Measurements from ENCODE around the gene TNFSF10.

The TNFSF10 gene

DNA sequence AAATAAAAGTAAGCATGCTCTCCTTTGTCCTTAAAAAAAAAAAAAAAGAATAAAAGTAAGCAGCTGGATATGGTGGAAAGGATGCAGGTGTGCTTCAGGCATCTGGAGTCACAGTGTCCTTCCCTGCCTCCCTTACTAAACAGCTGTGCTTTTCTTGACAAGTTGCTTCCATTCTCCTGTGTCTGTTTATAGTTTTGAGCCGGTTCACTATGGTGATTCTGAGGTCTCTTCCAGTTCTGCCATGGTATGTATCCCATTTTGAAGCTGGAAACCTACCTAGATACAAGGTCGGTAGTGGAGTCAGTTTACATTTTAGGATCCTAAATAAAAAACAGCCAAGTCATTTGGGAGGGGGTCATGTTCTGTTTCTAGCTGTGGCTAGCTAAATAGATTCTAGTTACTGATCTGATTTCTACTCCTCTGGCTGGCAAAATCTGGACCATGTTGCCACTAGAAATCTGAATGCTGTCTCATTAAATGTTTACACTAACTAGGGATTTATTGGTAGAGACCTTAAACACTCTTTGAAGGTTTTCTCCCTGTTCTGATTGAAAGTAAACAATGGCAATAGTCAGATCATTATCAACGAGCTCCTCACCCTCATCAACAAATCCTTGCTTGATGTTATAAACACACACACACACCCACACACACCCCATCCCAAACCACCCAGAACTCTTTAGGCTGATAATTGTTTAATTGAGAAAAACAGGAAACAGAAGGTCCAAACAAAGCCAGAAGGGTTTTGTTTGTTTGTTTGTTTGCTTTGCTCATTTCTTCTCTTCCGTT lies 7.9 kb downstream of the TNFSF10 start:
- no peak for DNase-seq

DNA sequence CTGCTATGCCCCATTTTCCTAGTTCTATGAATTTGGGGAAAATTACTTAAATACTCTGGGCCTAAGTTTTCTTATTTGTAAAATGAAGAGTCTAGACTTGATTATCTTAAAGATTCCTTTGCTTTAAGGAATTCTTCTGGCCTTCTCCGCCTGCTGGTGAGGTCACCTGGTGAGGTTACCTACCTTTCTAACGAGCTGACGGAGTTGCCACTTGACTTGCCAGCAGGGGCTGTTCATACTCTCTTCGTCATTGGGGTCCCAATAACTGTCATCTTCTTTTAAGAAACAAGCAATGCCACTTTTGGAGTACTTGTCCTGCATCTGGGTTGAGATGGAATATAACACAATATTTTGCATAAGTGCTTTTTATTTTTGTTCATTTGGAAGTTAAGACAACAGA lies 8.6 kb downstream of the TNFSF10 start:
- DNase-seq: no peak

DNA sequence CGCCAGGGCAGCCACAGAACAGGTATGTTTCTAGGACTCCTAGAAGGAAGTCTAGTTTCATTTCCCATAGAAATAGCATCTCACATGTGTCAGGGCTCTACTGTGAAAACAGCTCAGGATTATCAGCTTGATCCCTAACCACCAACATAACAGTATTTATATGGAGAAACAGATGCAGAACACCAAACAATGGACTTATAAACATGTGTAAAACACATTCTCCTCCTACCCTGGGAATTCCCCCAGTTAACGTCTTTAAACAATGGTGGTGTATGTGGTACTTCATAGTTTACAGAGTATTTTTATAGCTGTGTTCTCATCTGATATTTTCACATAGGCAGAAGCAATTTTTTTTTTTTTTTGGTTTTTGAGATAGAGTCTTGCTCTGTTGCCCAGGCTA lies 9.7 kb downstream of the TNFSF10 start:
- DNase-seq: no peak

DNA sequence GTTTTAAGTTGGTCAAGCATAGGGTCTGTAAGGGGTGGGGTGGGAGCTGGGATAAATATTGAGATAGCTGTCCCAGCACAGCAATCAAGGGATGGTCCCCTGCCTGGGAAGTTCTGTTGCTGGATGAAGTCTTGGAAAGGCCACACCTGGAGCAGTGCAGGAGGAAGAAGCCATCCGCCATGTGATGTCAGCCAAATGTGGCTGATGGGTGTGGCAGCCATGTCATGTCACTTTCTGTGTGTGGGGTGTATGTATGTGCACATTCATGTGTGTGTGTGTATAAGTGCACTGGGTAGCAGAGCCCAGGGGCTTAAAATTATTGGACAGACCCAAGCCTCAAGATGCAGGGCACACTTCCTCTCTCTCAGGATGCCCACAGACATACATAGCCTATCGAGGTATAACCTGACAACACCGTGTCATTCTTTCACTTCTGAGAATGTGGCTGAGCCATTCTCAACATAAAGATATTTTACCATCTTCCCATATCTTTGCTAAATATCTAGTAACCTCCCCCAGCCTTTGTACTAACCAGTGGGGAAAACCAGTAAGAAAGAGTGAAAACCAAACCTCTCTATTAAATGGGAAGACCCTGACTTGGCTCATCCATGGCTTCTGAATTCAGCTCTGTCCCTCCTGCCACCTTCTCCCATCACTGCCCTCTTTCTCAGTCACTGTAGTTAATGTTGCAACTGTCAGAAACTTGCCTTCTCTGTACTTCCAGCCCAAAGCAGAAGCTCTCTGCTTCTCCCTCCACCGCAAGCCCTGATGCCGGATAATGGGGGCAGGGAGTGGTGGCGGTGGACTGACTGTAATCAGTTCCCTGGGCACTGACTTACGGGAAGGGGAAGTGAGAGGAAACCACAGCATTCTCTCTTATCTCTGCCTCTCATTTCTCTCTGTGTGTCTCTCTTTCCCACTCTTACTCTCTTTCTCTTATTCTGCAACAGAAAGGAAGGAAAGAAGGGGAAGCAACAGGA lies 11.2 kb downstream of the TNFSF10 start:
- DNase-seq: peak; percentile 41

DNA sequence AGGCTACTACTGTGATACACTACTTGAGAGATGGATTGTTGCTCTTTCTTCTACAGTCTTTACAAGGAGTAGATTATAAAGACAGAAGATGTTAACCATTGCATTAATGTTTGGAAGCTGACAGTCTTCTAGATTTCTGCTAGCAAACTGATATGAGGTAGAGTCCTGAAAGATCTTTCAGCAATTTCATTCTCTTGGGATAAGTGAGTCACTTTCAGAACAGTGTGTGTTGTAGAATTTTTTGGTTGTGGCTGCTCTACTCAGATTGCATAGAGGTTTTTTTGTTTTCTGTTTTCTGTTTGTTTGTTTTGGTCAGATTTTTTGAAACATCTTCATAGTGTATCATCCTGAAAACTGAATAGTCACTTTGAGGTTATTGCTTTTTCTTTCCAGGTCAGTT lies 17.1 kb downstream of the TNFSF10 start:
- DNase-seq: no peak

DNA sequence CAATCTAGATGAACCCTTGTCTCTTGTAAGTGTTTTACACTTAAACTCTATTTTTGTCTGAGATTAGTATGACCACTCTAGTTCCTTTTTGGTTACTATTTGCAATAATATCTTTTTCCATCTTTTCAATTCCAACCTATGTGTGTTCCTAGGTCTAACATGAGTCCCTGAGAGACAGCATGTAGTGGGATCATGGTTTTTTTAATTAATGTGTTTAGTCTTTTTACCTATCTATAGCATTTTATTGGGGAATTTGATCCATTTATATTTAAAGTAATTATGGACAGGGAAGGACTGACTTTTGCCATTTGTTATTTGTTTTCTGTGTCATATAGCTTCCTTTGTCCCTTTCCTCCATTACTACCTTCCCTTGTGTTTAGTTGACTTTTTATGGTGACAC lies 21.7 kb downstream of the TNFSF10 start:
- DNase-seq: no peak

DNA sequence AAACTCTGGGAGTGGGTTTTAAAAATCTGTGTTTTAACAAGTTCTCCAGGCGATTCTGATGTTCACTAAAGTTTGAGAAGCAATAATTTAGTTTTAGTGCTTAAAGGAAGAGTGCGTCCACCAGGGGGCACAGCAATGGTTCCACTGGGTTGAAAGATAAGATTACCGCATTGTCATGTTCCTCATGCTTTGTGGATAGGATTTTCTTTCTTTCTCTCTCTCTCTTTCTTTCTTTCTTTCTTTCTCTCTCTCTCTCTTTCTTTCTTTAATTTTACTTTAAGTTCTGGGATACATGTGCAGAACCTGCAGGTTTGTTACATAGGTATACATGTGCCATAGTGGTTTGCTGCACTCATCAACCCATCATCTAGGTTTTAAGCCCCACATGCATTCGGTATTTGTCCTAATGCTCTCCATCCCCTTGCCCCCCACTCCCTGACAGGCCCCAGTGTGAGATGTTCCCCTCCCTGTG lies 33.0 kb downstream of the TNFSF10 start:
- peak; percentile 79 for DNase-seq

DNA sequence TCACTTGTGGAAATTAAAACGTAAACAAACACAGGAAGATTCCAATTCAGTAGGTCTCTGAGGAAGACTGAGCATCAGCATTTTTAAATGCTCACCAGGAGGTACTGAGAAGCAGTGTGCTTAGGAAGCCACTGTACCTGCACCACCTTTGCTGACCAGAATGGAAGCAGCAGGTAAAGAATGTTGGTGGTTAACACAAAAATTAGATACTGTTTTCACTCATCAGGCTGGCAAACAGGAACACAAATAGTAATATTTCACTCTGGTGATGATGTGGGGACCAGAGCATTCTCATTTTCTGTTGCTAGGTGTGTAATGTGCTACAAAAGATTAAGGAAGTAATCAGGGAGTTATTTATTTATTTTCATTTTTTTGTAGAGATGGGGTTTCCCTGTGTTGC lies 45.1 kb downstream of the TNFSF10 start:
- DNase-seq: no peak

DNA sequence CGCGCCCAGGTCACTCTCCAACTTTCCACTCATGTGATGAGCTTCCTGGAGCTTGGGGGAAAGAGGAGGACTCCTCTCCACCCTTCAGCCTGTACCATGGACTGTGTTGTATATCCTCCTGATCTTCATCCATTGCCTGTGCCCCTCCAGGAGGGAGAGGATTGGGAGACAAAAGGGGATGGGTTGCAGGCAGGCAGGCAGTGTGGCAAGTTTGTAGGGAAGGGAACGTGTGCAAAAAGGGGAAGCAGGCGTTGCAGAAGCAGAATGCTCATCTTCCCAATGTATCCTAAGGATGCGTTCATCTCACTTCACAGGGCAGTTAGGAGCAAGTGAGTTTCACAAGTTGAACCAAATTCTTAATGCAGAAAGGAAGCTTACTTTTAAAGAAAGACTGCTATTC lies 46.9 kb downstream of the TNFSF10 start:
- no peak for DNase-seq

DNA sequence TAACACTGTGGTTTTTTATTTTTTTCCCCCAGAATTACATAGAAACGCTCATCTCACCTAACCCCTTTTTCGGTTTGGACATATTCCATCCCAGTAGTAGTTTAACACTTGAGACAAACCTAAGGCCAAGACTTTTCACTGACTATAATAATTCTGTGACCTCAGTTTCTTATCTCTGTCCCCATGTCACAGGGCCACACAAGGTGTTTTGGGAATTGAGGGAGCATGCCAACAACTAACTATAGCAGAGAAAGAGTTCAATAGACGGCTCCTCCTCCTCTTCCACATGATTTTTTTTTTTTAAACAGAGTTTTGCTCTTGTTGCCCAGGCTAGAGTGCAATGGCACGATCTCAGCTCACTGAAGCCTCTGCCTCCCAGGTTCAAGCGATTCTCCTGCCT lies 47.5 kb downstream of the TNFSF10 start:
- DNase-seq: no peak

DNA sequence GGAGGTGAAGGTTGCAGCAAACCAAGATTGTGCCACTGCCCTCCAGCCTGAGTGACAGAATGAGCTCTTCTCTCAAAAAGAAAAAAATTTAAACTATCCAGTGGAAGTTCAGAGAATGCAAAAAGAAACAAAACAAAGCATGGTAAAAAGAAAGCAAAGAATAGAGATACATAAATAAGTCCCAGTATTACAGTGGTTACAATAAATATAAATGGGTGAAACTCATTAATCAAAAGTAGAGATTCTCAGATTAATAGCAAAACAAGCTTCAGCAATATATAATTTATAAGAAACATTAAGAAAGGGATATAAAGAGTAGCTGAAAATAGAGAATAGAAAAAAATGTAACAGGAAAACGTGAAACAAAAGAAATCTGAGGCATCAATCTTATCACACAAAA lies 51.3 kb downstream of the TNFSF10 start:
- DNase-seq: no peak

DNA sequence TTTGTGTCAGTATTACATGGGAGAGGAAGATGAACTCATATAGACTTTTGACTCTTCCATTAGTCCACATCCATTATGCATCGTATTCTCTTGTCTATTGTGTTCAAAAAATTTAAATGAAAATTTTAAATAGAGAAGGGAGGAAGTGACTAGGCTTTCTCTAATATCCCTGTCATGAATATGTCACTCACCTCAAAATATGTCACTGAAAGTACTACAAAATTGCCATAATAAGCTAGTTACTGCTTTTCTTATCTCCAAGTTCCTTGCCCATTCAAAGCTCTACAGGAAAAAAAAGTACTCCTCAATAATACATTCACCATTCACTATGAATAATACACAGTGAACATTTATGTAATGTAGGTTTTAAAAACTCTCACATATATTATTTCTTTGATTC lies 52.6 kb downstream of the TNFSF10 start:
- no peak for DNase-seq

DNA sequence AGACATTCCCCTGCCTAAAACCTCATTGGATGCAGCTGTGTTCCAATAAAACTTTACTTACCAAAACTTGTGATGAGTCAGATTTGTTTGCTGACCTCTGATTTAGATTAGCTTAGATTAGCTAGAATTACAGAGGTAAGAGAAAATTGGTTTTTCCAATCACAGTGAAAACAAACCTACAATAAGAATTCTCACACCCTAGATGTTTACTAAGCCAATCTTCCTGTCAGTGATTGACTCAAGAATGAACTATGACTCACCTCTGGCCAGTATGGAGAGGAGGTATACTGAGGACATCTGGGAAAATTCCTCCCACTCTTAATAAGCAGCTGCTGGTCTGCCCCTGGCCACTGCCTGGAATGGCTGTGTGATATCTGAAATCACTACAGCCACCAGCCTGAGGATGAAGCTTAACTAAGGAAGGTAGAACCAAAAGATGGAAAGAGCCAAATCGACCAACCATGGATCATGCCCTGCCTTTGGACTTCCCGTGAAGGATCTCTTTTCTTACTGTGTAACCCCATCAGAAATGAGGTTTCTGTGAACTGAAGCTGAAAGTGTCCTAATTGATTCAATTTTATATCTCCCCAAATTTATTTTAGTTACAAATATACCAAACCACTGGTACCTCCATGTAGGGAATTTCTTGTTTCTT lies 55.9 kb downstream of the TNFSF10 start:
- DNase-seq: no peak

DNA sequence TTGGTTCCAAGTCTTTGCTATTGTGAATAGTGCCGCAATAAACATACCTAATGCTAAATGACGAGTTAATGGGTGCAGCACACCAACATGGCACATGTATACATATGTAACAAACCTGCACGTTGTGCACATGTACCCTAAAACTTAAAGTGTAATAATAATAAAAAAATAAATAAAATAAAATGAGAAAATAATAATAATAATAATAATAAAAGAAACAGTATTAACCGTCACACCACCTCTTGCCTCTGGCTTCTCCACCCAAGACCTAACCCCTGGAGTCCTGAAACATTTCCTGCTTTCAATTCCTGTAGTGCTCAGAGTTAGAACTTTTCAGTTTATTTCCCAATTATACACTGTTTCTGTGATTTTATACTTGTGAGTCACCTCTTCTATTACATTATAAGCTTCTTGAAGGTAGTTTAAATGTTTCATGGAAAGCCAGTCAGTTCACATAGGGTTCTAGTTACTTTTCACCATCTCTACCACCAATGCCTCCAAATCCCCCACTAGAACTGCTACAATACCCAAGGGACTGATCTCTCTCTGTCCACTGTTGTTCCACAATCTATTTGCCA lies 56.6 kb downstream of the TNFSF10 start:
- no peak for DNase-seq

DNA sequence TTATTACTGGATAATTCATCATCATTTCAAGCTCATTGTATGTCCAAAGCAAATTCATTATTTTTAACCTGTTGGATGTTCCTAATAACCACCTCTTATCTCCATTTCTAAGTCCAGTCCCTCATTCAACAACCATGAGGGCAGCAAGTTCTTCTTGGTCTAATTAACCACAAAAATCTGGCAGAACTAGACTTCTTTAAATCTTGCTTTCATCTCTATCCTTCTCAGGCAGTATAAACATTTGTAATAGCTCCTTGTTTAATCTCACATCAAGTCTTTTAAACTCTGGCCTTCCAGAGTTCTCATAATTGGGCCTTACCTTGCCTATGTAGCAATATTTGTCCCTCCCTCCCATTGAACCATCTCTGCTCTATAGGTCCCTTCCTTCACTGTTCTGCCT lies 57.9 kb downstream of the TNFSF10 start:
- DNase-seq: no peak

DNA sequence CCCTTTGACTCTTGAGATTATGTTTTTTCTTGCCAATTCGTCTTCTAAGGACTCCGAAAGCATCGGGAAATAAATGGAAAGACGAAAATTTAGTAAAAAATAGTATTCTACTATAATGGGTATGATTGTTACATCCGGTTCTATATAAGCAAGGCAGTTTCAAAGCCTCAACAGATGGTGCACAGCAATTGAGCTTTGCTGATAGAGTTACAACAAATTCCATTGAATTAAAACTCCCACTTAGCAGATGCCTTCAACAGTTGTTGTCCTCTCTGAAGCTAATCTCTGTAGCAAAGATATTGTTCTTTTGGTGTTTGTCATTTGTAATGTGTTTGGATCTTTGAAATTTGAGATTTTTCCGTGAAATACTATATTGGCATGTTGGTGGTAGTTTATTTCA lies 58.9 kb downstream of the TNFSF10 start:
- no peak for DNase-seq

DNA sequence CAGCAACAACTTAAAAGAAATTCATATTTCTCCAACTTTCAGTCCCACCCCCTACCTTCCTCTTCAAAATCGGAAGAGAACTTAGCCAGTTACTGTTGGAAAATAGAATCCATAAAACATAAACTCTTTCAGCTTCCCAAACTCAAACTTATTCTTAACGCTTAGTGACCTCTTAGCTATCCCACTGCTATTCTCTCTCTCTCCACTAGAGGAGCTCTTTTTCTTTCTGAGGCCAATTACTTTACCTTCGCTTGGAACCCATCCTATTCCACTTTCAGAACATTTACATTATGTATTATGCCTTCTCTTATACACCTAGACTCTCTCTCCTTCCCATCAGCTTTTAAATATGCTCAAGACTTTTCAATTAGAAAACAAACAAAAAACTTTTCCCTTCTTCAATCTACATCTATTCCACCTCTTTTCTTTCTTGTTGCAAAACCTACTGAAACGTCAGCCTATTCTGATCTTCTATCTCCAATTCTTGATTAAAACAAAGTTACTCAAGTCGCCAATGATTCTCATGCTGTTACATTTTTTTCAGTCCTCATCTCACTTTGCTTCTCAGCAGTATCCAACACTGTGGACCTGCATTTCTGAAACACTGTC lies 61.6 kb downstream of the TNFSF10 start:
- no peak for DNase-seq

DNA sequence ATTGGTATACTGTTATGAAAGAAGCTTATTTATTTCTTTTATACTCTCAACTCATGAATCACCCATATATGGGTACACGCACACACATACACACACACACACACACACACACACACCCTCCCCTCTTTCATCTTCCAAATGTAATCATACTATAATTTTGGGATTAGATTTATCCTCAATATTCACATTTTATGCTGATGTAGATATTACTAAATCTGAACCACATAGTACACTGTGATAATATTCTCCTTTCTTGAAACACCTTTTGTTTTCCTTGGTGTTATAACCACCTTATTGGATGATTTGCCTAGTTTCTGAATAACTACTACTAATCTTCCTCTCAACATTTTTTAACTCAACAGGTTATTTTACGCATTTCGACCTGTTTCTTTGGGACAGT lies 66.8 kb downstream of the TNFSF10 start:
- DNase-seq: no peak

Data from stimulated activated CD4-positive, alpha-beta T cell treated with anti-CD3 and anti-CD28 coated beads, Interleukin-12 subunit alpha, Interleukin-12 subunit beta, amount 100 ng/mL, for 4 hours (primary cell).